ENCODE data around the gene EP300. TPM values are rescaled to one million over a fixed set of nuclear protein-coding genes. Genes with fewer than 3 reads are reported as not detected.

The EP300 gene
- polyA plus RNA-seq, 1 donor from 2014 or later, result 13.9 TPM

GRCh38 chr22:41147722-41148121 is 55.3 kb downstream of the EP300 start:
- Histone ChIP-seq H3K4me3 (ENCODE audit: low read length) (no peak overlapping the region), H4K20me1 (ENCODE audit: insufficient read depth) (no peaks in the 10 kb centered on the region), H3K27me3 (ENCODE audit: insufficient read depth, low read depth, low read length) (no peaks in the 10 kb centered on the region), H3K27ac (ENCODE audit: low read length) (no peak overlapping the region), H3K36me3 (ENCODE audit: insufficient read depth, low read length) (peaks cover 12% of the 10 kb centered on the region), H2AFZ (ENCODE audit: low read depth, low read length) (no peak overlapping the region), H3K9me3 (ENCODE audit: low read length) (no peaks in the 10 kb centered on the region), H3K9me2 (ENCODE audit: insufficient read depth, low read length) (no peaks in the 10 kb centered on the region), H3K9ac (ENCODE audit: low read length) (no peak overlapping the region), H3K4me2 (ENCODE audit: low read length) (no peak overlapping the region), H3F3A (ENCODE audit: insufficient read depth, low read length, poor library complexity, severe bottlenecking) (no peaks in the 10 kb centered on the region), H3K79me2 (replicated peaks; ENCODE audit: insufficient read depth, low read length) (no peaks in the 10 kb centered on the region)
- no peak for TF ChIP-seq RAD21 (conservative IDR thresholded peaks at IDR 0.05)
- TF ChIP-seq TAF1 (IDR thresholded peaks at IDR 0.05; ENCODE audit: low read depth), result no peak
- TF ChIP-seq EZH2 (IDR thresholded peaks at IDR 0.05; ENCODE audit: borderline replicate concordance, insufficient read depth, low read length, poor library complexity, severe bottlenecking), result no peak
- TF ChIP-seq SMC3 (conservative IDR thresholded peaks at IDR 0.05; ENCODE audit: poor library complexity), result no peak
- no peak for TF ChIP-seq EP300 (conservative IDR thresholded peaks at IDR 0.05; ENCODE audit: poor library complexity, severe bottlenecking)
- TF ChIP-seq REST (IDR thresholded peaks at IDR 0.05; ENCODE audit: borderline replicate concordance), result no peak
- TF ChIP-seq MXI1 (conservative IDR thresholded peaks at IDR 0.05; ENCODE audit: poor library complexity, severe bottlenecking), result no peak
- no peak for TF ChIP-seq CTCF (IDR thresholded peaks at IDR 0.05; ENCODE audit: poor library complexity, severe bottlenecking)
- no peak for TF ChIP-seq POLR2AphosphoS5 (IDR thresholded peaks at IDR 0.05)

- Histone ChIP-seq H3K4me3 (ENCODE audit: low read length) (no peak overlapping the region), H3F3A (ENCODE audit: insufficient read depth, low read length, poor library complexity, severe bottlenecking) (no peaks in the 10 kb centered on the region), H3K4me2 (ENCODE audit: low read length) (no peak overlapping the region), H3K9ac (ENCODE audit: low read length) (no peak overlapping the region), H3K27ac (ENCODE audit: low read length) (no peak overlapping the region), H3K79me2 (replicated peaks; ENCODE audit: insufficient read depth, low read length) (no peaks in the 10 kb centered on the region), H3K27me3 (ENCODE audit: insufficient read depth, low read depth, low read length) (no peaks in the 10 kb centered on the region), H3K9me2 (ENCODE audit: insufficient read depth, low read length) (no peaks in the 10 kb centered on the region), H3K9me3 (ENCODE audit: low read length) (no peaks in the 10 kb centered on the region), H4K20me1 (ENCODE audit: insufficient read depth) (no peaks in the 10 kb centered on the region), H2AFZ (ENCODE audit: low read depth, low read length) (no peak overlapping the region), H3K36me3 (ENCODE audit: insufficient read depth, low read length) (peaks cover 23% of the 10 kb centered on the region)
- no peak for TF ChIP-seq SMC3 (conservative IDR thresholded peaks at IDR 0.05; ENCODE audit: poor library complexity)
- TF ChIP-seq POLR2AphosphoS5 (IDR thresholded peaks at IDR 0.05), result no peak
- no peak for TF ChIP-seq RAD21 (conservative IDR thresholded peaks at IDR 0.05)
- TF ChIP-seq EZH2 (IDR thresholded peaks at IDR 0.05; ENCODE audit: borderline replicate concordance, insufficient read depth, low read length, poor library complexity, severe bottlenecking), result no peak
- TF ChIP-seq EP300 (conservative IDR thresholded peaks at IDR 0.05; ENCODE audit: poor library complexity, severe bottlenecking), result no peak
Observed at GRCh38 chr22:41152902-41153301, 60.5 kb downstream of the EP300 start.
